Vagina (tissue), 2 donors: ENCODE data around the gene PPEF1. TPM values are rescaled to one million over a fixed set of nuclear protein-coding genes. Genes with fewer than 3 reads are reported as not detected.

ENCODE experiments used
- DNase-seq, 2 donors: peaks; one replicate each; pipeline ENCODE4 v3.0.0-alpha.2; 2017; ENCODE audit errors: extremely low spot score in 2 of 2
- H3K27ac ChIP-seq: fragments of 200-600 bp; sonication (generic); one replicate; pipeline ENCODE4 v1.5.1; 2019
- H3K27me3 ChIP-seq: fragments of 200-600 bp; sonication (generic); one replicate; pipeline ENCODE4 v1.5.1; 2019
- H3K36me3 ChIP-seq, 2 donors: fragments of 200-600 bp; sonication (generic); one replicate each; pipeline ENCODE4 v1.5.1; 2017 to 2019
- H3K4me1 ChIP-seq: fragments of 200-600 bp; sonication (generic); one replicate; pipeline ENCODE4 v1.5.1; 2019
- H3K4me3 ChIP-seq, 2 donors: fragments of 200-600 bp; sonication (generic); 1 replicate in 1 of 2; 2 replicates in 1 of 2; pipeline ENCODE4 v1.5.1; 2016 to 2019
- H3K9me3 ChIP-seq: fragments of 200-600 bp; sonication (generic); one replicate; pipeline ENCODE4 v1.5.1; 2019
- CTCF ChIP-seq, 3 experiments: fragments of 450-650 bp in 2 of 3; fragments of 200-600 bp in 1 of 3; sonication (generic) in 1 of 3; IDR thresholded peaks; one replicate each; pipeline ENCODE4 v1.5.1; 2017 to 2019; ENCODE audit warnings: antibody characterized with exemption in 3 of 3, mild to moderate bottlenecking in 2 of 3, moderate library complexity in 2 of 3
- POLR2A ChIP-seq, 2 donors: fragments of 450-650 bp; IDR thresholded peaks; one replicate each; pipeline ENCODE4 v1.6.1; 2017; ENCODE audit warnings: antibody characterized with exemption in 2 of 2, mild to moderate bottlenecking in 2 of 2, moderate library complexity in 2 of 2
- POLR2AphosphoS5 ChIP-seq, 2 donors: sonication (generic); formaldehyde crosslinking; IDR thresholded peaks; one replicate each; pipeline ENCODE4 v1.9.0; 2017; ENCODE audit warnings: antibody characterized with exemption in 2 of 2, mild to moderate bottlenecking in 2 of 2, low read depth in 1 of 2; ENCODE audit not compliant: insufficient read depth in 1 of 2
- intact Hi-C: fragments of 100-400 bp; cut with DNase I; formaldehyde crosslinking; loops from one replicate; pipeline ENCODE4 v1.15.1; 2023
- total RNA-seq: library from RNA; depleted of rRNA; stranded (reverse); fragments of >200 nt; gene quantifications from one replicate; pipeline ENCODE4 v1.2.3, GENCODE V29; 2016

Gene PPEF1, protein sequence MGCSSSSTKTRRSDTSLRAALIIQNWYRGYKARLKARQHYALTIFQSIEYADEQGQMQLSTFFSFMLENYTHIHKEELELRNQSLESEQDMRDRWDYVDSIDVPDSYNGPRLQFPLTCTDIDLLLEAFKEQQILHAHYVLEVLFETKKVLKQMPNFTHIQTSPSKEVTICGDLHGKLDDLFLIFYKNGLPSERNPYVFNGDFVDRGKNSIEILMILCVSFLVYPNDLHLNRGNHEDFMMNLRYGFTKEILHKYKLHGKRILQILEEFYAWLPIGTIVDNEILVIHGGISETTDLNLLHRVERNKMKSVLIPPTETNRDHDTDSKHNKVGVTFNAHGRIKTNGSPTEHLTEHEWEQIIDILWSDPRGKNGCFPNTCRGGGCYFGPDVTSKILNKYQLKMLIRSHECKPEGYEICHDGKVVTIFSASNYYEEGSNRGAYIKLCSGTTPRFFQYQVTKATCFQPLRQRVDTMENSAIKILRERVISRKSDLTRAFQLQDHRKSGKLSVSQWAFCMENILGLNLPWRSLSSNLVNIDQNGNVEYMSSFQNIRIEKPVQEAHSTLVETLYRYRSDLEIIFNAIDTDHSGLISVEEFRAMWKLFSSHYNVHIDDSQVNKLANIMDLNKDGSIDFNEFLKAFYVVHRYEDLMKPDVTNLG
- not detected for total RNA-seq

DNA sequence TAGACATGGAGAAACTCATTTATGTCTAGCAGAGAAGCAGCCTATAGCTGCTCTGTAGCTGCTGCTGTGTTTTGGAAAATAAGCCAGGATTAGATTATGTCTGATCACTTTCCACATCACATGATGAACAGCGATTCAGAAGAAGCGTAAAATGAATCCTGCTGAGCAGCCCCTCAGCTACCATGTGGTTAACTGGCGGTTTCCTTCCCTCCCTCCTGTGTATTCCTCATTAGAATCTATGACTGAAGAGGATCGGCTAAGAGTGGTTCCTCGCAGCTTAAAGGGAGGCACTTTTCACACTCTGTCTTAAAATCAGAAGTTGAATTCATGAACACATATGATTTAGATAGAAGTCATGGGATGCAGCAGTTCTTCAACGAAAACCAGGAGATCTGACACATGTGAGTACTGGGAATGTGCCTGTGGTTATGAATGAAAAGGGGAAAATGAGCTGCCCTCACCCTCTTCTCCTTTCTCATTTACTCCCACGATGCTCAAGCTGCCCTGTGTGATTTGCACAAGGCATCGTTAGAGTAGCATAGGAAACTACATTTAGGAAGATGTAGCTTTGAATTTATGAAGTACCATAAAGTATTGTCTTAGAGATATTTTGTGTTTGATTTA lies at the start of gene PPEF1:
Gene PPEF1 (plus strand): TSS at position 220 of the 624 bp plus-strand sequence. CDS start 136 bp downstream, at position 356.
- no peaks in the 10 kb centered on the region for H3K9me3 ChIP-seq
- intact Hi-C loops = no loop called here
- TF ChIP-seq CTCF (IDR thresholded peaks at IDR 0.05) (no peak), POLR2A (IDR thresholded peaks at IDR 0.05) (no peak), POLR2AphosphoS5 (IDR thresholded peaks at IDR 0.05; ENCODE audit: insufficient read depth in 1 of 2, low read depth in 1 of 2) (no peak)
- H3K27me3 ChIP-seq = no peaks in the 10 kb centered on the region
- DNase-seq = no peak
- H3K4me1 ChIP-seq = peaks cover 4% of the 10 kb centered on the region
- no peaks in the 10 kb centered on the region for H3K36me3 ChIP-seq
- H3K4me3 ChIP-seq = no peak within 1 kb of the TSS
- H3K27ac ChIP-seq = no peak within 1 kb of the TSS

GRCh38 chrX:18661273-18661672 lies 46.2 kb upstream of the PPEF1 start:
- DNase-seq = no peak
- Histone ChIP-seq H3K9me3 (no peaks in the 10 kb centered on the region), H3K4me3 (no peak overlapping the region), H3K36me3 (no peaks in the 10 kb centered on the region), H3K27me3 (no peaks in the 10 kb centered on the region), H3K4me1 (no peaks in the 10 kb centered on the region), H3K27ac (no peak overlapping the region)
- intact Hi-C loops = no loop called here
- TF ChIP-seq POLR2A (IDR thresholded peaks at IDR 0.05) (no peak), POLR2AphosphoS5 (IDR thresholded peaks at IDR 0.05; ENCODE audit: insufficient read depth in 1 of 2, low read depth in 1 of 2) (no peak), CTCF (IDR thresholded peaks at IDR 0.05) (no peak)

DNA sequence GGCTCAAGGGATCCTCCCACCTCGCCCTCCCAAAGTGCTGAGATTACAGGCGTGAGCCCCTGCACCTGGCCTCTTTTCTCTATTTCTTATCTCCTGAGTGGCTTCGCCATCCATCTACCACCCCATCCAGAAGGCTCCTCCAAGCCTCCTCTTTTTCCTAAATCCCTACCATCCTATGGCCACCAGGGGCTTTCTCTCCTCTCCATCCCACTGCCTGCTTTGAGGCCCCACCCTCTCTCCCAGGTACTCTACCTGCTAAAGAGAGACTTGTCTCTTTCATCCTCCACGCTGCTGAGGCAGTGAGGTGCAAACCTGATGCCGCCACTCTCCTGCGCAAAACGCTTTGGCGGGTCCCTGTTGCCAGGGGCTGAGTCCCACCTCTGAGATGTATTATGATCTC lies 42.5 kb upstream of the PPEF1 start:
- intact Hi-C loops = no loop called here
- TF ChIP-seq CTCF (IDR thresholded peaks at IDR 0.05) (no peak), POLR2A (IDR thresholded peaks at IDR 0.05) (no peak), POLR2AphosphoS5 (IDR thresholded peaks at IDR 0.05; ENCODE audit: insufficient read depth in 1 of 2, low read depth in 1 of 2) (no peak)

DNA sequence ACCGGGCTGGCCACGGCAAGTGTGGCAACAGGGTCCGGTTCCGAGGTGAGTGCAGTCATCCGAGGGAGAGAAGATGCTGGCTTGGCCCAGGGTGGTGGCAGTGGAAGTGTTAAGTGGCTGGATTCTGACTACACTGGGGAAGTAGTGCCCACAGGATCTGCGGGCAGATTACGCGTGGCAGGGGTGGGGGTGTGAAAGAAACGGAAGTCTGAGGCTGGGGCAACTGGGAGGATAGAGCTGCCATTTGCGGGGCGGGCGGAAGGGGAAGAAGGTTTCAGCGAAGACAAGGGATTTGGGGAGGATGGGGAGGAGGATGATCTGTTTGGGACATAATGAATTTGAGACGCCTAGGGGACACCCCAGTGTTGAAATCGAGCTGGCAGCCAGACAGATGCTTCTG lies 40.8 kb upstream of the PPEF1 start:
- no peak overlapping the region for H3K27ac ChIP-seq
- H3K4me1 ChIP-seq = no peaks in the 10 kb centered on the region
- TF ChIP-seq CTCF (IDR thresholded peaks at IDR 0.05) (no peak), POLR2A (IDR thresholded peaks at IDR 0.05) (no peak), POLR2AphosphoS5 (IDR thresholded peaks at IDR 0.05; ENCODE audit: insufficient read depth in 1 of 2, low read depth in 1 of 2) (no peak)
- no peaks in the 10 kb centered on the region for H3K27me3 ChIP-seq
- no peak overlapping the region for H3K4me3 ChIP-seq
- intact Hi-C loops = no loop called here
- no peaks in the 10 kb centered on the region for H3K9me3 ChIP-seq
- DNase-seq = no peak
- no peaks in the 10 kb centered on the region for H3K36me3 ChIP-seq

More for the DNA sequence above, 42.5 kb upstream of the PPEF1 start:
- DNase-seq = no peak
- no peaks in the 10 kb centered on the region for H3K36me3 ChIP-seq
- no peaks in the 10 kb centered on the region for H3K9me3 ChIP-seq
- H3K27me3 ChIP-seq = no peaks in the 10 kb centered on the region
- H3K4me3 ChIP-seq = no peak overlapping the region
- no peaks in the 10 kb centered on the region for H3K4me1 ChIP-seq
- H3K27ac ChIP-seq = no peak overlapping the region
